Measurements from ENCODE around the gene HSBP1. TPM values are rescaled to one million over a fixed set of nuclear protein-coding genes. Genes with fewer than 3 reads are reported as not detected.

Gene HSBP1
- total and polyA plus RNA-seq, 2 of the 8 experiments (the other 6 are each of a cell fraction or from before 2014, with no cell fraction given): 78.4 to 219 TPM

GRCh38 chr16:83814659-83814985 lies 6.8 kb downstream of the HSBP1 start (continued):
- TF ChIP-seq RNF2 (IDR thresholded peaks at IDR 0.05; ENCODE audit: borderline replicate concordance, low read depth, low read length, missing control alignments, poor library complexity, severe bottlenecking): no peak
- TF ChIP-seq HDAC2 (IDR thresholded peaks at IDR 0.05; ENCODE audit: borderline replicate concordance in 1 of 2, low read depth in 2 of 2, low read length in 2 of 2): no peak
- no peak for TF ChIP-seq USF2 (IDR thresholded peaks at IDR 0.05; ENCODE audit: low read length)

All from H1 (cell line).